Testis (tissue), 2 donors: ENCODE data around the gene MAPRE2.

Experiments
- CTCF ChIP-seq, 3 experiments: fragments of 450-650 bp in 2 of 3; fragments of 200-600 bp in 1 of 3; sonication (generic) in 1 of 3; IDR thresholded peaks; one replicate each; pipeline ENCODE4 v1.5.1; 2016 to 2019; ENCODE audit warnings: antibody characterized with exemption in 3 of 3, mild to moderate bottlenecking in 2 of 3, moderate library complexity in 1 of 3
- POLR2A ChIP-seq: fragments of 450-650 bp; IDR thresholded peaks from one replicate; pipeline ENCODE4 v1.6.1; 2017; ENCODE audit warnings: antibody characterized with exemption, mild to moderate bottlenecking, moderate library complexity

GRCh38 chr18:35130236-35130635 lies 89.0 kb downstream of the MAPRE2 start:
- no peak for TF ChIP-seq CTCF (IDR thresholded peaks at IDR 0.05)
- TF ChIP-seq POLR2A, result no peak
